NCI-H1694 treated with DMSO at 0.1 percent for 48 hours (cell line): ENCODE results near the gene MCUB.
"Not testable (repeated sequence)": the region's sequence is repeated elsewhere in the genome, so short reads cannot be mapped to it uniquely, and the experiment has no call there.

Source experiments
- DNase-seq: peaks from one replicate; lab custom pipeline; 2025; lab: John Stamatoyannopoulos, UW

MCUB gene, protein sequence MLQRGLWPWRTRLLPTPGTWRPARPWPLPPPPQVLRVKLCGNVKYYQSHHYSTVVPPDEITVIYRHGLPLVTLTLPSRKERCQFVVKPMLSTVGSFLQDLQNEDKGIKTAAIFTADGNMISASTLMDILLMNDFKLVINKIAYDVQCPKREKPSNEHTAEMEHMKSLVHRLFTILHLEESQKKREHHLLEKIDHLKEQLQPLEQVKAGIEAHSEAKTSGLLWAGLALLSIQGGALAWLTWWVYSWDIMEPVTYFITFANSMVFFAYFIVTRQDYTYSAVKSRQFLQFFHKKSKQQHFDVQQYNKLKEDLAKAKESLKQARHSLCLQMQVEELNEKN

DNA sequence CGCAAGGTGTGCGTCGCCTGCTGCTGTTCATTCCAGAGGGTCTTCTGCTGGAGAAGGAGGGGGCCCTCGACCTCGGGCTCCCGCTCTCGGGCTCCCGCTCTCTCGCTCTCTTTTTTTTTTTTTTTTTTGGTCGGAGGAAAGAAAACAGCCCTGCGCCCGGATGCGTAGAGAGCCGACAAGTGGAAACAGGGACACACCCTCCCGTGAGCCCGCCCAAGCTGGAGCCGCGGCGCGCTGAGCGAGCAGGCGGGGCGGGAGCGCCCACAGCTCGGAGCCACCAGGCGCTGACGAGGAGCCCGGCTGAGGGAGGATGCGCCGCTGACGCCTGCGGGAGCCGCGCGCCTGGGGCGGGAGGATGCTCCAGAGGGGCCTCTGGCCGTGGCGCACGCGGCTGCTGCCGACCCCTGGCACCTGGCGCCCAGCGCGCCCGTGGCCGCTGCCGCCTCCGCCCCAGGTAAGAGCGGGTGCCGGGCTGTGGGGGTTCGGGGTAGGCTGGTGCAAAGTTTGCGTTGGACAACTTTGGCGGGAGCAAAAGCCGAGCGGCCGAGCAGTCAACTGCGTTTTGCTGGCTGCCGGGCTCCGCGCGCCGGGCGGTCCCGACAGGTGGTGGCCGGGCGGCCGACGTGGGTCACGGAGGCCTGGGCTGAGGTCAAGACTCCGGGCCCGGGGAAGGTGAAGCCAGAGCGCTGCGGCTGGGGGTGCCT is at the start of gene MCUB:
Gene MCUB (plus strand): TSS at position 264 of the 704 bp plus-strand sequence. CDS start 92 bp downstream, at position 356.
- DNase-seq: no peak

DNA sequence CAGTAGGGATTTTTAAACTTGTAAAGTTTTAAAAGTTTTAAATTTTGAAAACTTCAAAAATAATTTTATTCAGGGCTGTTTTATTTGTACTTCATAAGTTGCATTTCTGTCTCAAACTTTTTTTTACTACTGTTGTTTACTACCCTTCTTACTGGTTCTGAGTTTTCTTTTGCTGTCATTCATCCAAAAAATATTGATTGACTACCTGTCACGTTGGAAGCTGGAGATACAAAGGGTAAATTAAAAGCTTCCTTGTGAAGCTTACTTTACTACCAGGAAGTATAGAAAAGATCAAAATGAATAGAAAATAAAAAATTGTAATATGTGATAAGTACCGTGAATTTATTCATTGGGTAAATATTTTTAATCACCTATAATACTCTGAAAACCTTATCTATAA is 49.4 kb upstream of the MCUB start:
- DNase-seq: no peak

DNA sequence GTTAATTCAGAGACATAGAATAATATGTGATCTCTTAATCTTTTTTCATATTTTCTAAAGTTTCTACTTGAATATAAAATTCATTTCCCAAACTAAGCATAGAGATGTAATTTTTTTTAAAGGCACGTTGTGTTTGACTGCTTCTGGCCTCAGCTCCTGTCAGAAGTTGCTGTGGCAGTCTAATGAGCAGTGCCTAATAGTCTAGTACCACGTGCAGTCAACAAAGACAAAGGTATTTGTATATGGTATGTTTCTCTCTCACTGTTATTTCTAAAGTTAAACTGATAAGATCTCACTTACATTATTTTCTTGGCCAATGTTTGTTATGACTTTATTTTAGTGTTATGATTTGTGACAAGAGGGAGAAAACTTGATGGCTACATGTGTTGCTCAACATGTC is 48.6 kb upstream of the MCUB start:
- DNase-seq: no peak

DNA sequence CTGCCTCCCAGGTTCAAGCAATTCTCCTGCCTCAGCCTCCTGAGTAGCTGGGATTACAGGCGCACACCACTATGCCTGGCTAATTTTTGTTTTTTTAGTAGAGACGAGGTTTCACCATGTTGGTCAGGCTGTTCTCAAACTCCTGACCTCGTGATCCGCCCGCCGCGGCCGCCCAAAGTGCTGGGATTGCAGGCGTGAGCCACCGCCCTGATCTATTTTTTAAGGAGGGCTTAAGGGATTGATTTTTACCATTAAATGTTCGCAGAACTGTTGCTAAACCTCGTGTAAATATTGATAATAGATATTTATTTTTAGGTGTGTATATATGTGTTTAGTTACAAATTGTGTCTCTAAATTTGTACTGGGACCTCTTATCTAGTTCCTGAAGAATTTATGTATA is 46.7 kb upstream of the MCUB start:
- DNase-seq: not testable (repeated sequence)

DNA sequence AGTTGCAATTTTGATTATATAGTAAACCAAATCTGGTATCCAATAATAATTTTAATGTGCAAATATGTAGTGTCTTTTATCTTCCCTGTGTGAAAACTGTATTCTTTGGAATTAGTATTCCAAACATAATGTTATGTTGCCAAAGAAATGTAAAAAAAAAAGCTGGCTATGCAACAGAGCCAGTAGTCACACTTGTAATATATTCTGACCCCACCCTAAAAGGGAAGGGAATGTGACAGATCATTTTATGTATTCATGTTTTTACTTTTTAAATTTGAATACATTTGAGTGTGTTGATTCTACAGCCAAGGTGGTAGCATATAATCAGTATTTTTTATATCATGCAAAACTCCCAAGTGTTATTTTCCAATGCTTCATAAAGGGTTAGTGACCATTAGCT is 27.9 kb upstream of the MCUB start:
- no peak for DNase-seq

DNA sequence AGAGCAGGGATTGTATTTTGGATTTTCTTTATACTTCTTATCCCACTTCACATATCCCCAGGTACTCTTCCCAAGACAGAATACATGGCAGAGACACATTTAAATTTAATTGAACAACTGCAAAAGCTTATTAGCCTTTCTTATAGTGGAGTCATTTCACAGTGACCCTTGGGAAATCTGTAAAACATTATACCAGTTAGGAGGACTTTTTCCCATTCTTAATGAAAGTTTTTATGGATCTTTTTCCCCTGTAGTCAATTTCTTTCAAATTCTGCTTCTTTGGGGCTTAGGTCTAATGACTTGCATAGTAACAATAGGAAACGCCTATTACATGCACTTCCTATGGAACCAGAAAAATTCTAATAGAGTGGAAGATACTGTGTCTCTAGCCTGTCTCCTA is 14.6 kb upstream of the MCUB start:
- DNase-seq: no peak

DNA sequence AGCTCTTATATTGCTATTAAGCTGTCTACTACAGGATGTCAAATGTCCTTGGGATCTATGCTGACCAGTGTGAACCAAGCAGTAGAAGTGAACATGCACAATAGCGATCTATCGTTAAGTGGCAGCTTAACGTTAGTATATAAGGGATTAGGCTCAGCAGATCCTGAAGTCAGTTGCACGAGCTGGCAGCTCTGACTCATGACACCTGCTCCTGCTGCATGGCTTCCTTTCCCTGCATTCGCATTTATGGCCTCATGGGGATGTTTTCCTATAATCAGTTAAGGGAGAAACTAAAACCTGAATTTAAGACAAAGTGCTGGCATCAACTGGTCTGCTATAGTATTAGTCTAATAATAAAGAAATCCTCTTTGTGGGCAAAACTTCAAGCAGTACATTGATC is 12.7 kb upstream of the MCUB start:
- DNase-seq: no peak

DNA sequence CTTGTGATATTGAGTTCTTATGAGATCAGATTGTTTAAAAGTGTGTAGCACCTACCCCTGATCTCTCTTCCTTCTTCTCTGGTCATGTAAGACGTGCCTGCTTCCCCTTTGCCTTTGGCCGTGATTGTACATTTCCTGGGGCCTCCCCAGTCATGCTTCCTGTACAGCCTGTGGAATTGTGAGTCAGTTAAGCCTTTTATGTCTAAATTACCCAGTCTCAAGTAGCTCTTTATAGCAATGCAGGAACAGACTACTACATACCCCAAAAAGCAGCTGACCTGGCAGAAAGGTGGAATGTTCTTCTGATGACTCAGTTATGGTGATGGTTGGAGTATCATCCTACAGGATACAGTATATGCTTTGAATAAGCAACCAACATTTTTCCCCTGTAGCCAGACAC is 11.4 kb upstream of the MCUB start:
- DNase-seq: no peak

DNA sequence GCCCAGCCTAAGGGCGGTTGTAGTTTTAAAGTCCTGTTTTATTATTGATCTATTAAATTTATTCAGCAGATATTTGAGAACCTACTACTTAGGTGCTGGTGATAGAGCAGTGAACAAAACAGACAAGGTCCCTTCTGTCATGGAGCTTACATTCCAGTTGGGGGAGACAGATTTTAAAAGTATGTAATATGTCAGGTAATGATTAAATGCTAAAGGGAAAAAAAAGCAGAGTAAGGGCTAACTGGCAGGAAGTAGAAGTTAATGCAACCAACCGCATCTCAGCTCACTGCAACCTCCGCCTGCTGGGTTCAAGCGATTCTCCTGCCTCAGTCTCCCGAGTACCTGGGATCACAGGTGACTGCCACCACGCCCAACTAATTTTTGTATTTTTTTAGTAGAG is 7.8 kb upstream of the MCUB start:
- DNase-seq: no peak

DNA sequence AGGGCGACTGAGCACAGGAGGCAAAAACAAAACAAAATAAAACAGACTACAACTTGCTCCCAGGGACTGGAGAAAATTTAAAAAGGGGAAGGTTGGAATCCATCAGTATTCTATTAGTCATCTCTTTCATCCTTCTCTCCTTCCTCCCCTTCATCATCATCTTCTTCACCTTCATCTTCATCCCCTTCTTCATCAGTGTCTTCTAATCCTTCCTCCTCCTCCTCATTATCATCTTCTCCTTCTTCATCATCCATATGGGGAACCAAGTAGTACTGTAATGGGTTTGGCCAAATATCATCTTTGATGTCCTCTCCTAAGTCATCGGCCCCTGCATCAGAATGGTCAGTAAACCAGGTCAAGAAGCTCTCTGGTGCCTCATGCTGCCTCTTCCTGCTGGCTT is 6.9 kb upstream of the MCUB start:
- no peak for DNase-seq

DNA sequence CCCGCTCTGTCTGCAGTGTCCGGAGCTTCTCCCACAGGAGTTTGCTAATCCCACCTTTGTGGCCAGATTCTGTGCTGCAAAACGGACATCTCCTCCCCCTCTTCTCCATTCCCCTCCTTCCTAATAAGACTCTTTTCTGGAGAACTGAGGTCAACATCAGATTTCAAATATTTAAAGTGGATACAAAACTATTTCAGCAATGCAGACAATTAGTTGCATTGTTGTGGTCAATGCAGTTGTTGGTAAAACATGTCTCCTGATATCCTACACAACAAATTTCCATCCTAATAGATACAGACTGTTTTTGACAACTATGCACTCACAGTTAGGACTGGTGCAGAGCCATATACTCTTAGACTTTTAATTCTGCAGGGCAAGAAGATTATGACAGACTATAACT is 5.1 kb upstream of the MCUB start:
- DNase-seq: no peak

DNA sequence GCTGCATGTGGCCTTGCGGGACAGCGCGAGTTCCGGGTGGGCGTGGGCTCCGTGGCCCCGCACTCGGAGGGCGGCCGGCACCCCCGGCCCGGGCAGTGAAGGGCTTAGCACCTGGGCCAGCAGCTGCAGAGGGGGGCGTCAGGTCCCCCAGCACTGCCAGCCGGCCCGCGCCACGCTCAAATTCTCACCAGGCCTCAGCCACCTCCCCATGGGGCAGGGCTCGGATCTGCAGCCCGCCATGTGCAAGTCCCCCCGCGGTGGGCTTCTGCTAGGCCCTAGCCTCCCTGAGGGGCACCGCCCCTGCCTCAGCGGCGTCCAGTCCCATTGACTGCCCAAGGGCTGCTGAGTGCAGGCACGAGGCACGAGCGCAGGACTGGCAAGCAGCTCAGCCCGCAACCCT is 2.6 kb upstream of the MCUB start:
- no peak for DNase-seq

DNA sequence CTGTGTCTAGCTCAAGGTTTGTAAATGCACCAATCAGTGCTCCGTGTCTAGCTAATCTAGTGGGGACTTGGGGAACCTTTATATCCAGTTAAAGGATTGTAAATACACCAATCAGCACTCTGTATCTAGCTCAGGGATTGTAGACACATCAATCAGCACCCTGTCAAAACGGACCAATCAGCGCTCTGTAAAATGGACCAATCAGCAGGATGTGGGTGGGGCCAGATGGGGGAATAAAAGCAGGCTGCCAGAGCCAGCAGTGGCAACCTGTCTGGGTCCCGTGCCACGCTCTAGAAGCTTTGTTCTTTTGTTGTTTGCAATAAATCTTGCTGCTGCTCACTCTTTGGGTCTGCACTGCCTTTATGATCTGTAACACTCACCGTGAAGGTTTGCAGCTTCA is 2.0 kb upstream of the MCUB start:
- not testable (repeated sequence) for DNase-seq

DNA sequence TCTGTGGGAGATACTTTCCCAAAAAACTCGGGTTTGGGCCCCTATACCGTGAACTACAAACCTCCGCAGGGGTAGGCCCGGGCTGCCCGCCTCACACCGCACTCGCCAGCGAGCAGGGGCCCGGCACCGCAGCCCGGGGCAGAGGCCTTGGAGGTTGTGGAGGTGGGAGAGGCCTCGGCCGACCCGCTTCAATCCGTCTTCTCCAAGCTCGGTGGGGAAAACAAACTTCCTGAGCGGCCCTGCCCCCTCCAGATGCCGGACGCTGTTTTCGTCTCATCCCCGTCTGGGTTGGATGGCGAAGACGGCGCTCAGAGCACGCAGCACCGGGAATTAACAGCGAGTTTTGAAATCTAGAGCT is 442 bp upstream of the MCUB start:
- no peak for DNase-seq

DNA sequence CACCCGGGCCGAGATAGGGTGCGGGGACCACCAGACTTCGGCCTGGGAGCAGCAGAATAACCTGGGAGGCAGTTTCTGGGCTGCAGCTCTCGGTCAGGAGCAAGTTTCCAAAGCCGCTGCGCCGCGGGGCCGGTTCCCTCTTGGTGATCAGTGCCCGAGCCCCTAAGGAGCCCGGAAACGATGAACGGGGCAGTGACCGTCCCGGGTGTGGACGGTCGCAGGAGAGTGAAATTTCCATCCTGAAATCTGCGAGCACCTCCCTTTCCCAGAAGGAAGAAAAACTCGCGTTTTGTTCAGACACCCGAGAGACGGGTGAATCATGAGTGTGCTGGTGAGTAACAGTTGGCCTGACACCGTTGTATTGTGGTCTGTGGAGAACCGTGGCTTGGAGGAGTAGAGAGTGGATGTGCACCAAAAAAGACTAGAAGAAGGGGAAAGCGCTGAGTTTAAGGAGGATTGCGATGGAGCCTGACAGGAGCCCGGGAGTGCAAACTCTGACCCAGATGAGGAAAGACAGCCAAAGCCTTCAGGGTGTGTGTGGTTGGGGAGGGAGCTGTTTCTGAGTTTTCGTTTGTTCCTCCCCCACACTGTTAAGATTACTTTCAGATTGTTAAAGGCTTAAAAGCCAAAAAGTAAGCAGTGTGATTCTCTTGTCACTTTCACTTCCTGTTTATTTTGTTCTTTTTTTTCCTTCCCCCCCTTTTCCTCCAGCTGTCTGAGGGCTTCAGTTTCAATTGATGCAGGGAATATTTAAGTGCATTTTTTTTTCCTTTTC is 828 bp downstream of the MCUB start:
- DNase-seq: no peak

DNA sequence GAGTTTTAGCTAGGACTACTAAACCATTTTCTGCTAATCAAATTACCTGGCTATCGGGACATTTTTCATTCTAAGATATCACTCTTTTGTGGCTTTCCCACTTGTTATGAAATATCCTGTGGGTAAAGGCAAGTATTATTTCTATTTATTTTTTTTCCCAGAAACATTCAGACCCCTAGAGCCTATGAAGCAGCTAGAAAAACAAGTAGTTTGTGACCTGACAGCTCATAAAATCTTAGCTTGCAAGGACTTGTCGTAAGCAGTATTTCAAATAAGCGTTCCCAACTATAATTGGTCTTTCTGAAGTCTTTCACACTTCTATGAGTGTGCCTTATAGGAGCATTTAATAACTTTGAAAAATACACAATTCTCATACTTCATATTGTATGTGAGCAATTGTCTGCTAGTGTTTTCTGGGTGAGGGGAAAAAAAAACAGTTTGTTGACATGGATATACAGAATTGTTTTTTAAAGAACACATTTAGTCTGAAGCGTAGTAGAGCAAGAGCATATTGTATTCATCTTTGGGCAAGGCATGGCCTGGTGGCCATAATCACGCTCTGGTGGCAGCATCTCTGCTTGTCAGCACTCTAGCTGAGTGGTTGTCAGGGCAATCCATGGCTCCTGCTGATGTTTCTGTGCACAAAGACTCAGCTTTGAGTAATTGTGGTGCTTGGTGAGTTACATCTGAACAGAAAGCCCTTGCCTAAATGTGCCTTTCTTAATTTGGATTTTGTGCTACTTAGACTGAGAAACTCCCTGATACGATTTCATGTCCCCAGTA is 2.6 kb downstream of the MCUB start:
- DNase-seq: no peak

DNA sequence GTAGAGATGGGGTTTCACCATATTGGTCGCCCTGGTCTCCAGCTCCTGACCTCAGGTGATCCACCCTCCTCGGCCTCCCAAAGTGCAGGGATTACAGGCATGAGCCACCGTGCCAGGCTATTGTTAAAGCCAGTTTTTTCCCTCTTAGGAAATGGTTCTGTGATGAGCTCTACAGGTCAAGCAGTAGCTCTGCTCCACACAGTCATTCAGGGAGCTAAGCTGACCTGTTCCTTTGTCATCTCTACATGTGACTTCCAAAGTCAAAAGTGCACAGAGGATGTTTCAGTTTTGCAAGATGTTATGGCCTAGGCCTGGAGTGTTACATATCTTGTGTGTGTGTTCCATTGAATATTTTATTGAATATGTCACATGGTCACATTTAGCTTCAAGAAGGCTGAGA is 11.4 kb downstream of the MCUB start:
- no peak for DNase-seq

DNA sequence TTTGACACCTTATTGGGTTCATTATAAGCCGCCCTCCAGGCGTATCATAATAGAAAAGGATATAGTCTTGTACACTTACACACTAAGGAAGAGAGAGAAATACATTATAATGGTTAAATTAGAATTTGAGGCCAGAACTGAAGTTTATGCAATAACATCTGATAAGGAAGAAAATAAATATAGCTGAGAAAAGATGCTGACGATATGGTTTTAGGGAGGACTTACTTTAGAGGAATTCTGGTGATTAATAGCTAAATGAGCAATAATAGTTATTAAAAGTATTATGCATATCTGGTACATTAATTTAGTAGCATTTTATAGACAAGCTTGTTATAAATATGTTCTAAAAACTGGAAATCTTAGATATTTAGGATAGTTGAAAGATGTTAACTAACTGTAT is 12.1 kb downstream of the MCUB start:
- DNase-seq: no peak

DNA sequence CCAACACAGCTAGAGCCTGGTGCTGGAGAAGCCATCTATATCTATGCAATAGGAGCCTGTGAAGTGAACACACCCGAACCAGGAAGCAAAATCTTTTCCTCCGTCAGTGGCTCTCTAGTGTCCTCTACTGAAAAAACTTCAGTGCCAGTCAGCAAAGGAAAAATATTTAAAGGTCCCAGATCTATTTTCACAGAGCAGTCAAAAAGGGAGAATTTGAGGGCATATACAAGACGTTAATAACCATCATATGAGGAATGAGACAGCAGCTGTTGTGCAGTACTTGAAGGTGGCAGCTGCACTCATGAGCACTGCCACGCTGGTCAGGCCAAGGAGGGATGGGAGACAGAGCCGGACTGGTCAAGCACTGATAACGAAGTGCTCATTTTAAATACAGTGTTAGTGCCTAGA is 14.4 kb downstream of the MCUB start:
- no peak for DNase-seq

DNA sequence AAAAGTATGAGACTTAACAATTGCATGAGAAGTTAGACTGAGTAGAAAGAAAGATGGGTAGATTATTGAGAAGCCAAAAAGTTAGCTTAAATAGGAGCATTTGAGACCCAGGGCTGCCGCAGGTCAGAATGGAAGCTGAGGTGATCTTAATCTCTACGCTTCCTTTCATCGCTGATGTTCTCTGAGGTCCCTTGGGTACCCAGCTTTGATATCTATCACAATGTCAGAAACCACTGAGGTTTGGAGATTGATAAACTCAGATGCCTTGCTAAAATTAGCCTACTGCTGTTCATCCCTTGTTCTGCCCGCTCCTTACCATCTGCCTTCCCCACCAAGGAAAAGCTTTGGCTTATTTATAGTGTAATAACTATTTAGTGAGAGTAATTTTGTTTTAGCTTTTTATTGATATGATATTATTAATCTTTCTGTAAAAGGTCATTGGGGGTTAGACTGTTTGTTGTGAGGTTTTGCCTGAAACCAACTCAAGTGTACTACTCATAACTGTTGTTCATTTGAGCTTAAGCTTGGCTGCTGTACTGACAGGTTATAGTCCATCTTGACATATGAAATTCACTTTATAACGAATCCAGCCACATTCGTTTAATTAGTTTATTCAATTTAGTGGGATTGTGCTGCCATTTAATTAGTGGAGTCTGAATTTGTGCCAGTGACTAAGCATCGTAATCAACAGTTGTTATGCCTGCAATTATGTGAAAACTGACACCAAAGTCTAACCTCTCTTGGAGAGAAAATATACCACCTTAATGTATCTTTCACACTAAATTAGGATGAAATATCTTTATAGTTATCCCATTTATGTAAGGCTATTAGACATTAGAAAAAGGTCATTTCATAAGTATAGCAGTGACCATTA is 15.1 kb downstream of the MCUB start:
- DNase-seq: no peak

DNA sequence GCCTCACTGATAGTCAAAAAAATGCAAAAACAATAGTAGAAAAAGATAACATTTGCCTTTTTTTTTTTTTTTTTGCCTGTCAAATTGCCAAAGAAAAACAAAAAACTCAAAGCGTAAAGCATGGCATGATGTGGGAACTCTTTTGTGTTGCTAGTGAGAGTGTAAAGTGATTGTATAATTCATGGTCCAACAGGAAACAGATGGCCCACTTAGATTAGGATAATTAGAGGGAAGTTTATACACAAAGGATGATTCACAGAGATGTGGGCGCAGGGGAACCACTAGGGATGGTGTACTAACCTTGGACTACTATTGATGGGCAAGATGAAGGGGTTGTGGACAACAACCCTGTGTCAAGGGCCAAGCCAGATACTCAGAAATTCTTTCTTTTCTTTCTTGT is 16.4 kb downstream of the MCUB start:
- DNase-seq: no peak
